Mesendoderm (in vitro differentiated cells): ENCODE data around the gene SF3B1.

ENCODE experiments used
- DNase-seq: peaks from one replicate; pipeline ENCODE4 v3.0.0; 2013
- H2AK5ac ChIP-seq: 2 replicates; pipeline ENCODE4 v1.6.1; 2013; ENCODE audit warnings: low read length, inconsistent platforms
- H2BK120ac ChIP-seq: 2 replicates; pipeline ENCODE4 v1.6.1; 2013; ENCODE audit warnings: low read depth, mild to moderate bottlenecking, low read length, moderate library complexity, mixed read lengths
- H2BK15ac ChIP-seq: replicated peaks from 2 replicates; pipeline ENCODE4 v1.6.1; 2013; ENCODE audit warnings: low read depth, mild to moderate bottlenecking, moderate library complexity
- H2BK5ac ChIP-seq: 2 replicates; pipeline ENCODE4 v1.6.1; 2013; ENCODE audit warnings: low read length, inconsistent platforms
- H3K18ac ChIP-seq: 2 replicates; pipeline ENCODE4 v1.6.1; 2013; ENCODE audit warnings: mild to moderate bottlenecking, low read length, mixed read lengths
- H3K23ac ChIP-seq: one replicate; pipeline ENCODE4 v1.6.1; 2013; ENCODE audit warnings: low read length
- H3K27ac ChIP-seq: 2 replicates; pipeline ENCODE4 v1.5.1; 2013; ENCODE audit warnings: low read depth, mild to moderate bottlenecking, inconsistent platforms, low read length, moderate library complexity
- H3K27me3 ChIP-seq: 2 replicates; pipeline ENCODE4 v1.6.1; 2013; ENCODE audit warnings: low read length, control low read depth, mild to moderate bottlenecking, inconsistent platforms; ENCODE audit not compliant: insufficient read depth, poor library complexity
- H3K36me3 ChIP-seq: 2 replicates; pipeline ENCODE4 v1.6.1; 2013; ENCODE audit warnings: low read length, inconsistent platforms; ENCODE audit not compliant: control insufficient read depth, insufficient read depth
- H3K4ac ChIP-seq: one replicate; pipeline ENCODE4 v1.6.1; 2013; ENCODE audit warnings: low read depth, mild to moderate bottlenecking, low read length, moderate library complexity
- H3K4me1 ChIP-seq: 2 replicates; pipeline ENCODE4 v1.6.1; 2013; ENCODE audit warnings: low read depth, low read length, inconsistent platforms; ENCODE audit not compliant: control insufficient read depth
- H3K4me2 ChIP-seq: 2 replicates; pipeline ENCODE4 v1.6.1; 2013; ENCODE audit warnings: low read length
- H3K4me3 ChIP-seq: 2 replicates; pipeline ENCODE4 v1.5.1; 2013; ENCODE audit warnings: mild to moderate bottlenecking, low read length
- H3K56ac ChIP-seq: one replicate; pipeline ENCODE4 v1.6.1; 2013; ENCODE audit warnings: low read length
- H3K79me1 ChIP-seq: 2 replicates; pipeline ENCODE4 v1.6.1; 2013; ENCODE audit warnings: low read length, inconsistent platforms
- H3K79me2 ChIP-seq: 2 replicates; pipeline ENCODE4 v1.6.1; 2013; ENCODE audit warnings: mild to moderate bottlenecking, low read length; ENCODE audit not compliant: control insufficient read depth, insufficient read depth
- H3K9ac ChIP-seq: 2 replicates; pipeline ENCODE4 v1.6.1; 2013; ENCODE audit warnings: low read length, inconsistent platforms
- H4K5ac ChIP-seq: one replicate; pipeline ENCODE4 v1.6.1; 2013; ENCODE audit warnings: low read length
- H4K8ac ChIP-seq: one replicate; pipeline ENCODE4 v1.6.1; 2013; ENCODE audit warnings: low read depth, mild to moderate bottlenecking, control low read depth, low read length, moderate library complexity
- WGBS: extraction: QIAGEN DNeasy Blood & Tissue Kit; methylation state at CpG from one replicate; pipeline ENCODE4 v1.1.7; 2013; ENCODE audit warnings: low lambda C conversion rate, missing lambda C conversion rate; ENCODE audit not compliant: insufficient coverage; ENCODE audit errors: extremely low coverage; 5-methylcytosine and 5-hydroxymethylcytosine counted together

Gene SF3B1

GRCh38 chr2:197464175-197464574 is 29.3 kb upstream of the SF3B1 start:
- Histone ChIP-seq H3K27ac (no peak overlapping the region), H3K4me3 (no peak overlapping the region), H3K56ac (no peak overlapping the region), H3K4me1 (no peaks in the 10 kb centered on the region), H3K18ac (no peak overlapping the region), H3K27me3 (no peaks in the 10 kb centered on the region), H3K79me1 (no peaks in the 10 kb centered on the region), H2BK5ac (no peak overlapping the region), H4K5ac (no peak overlapping the region), H4K8ac (no peak overlapping the region), H2AK5ac (no peak overlapping the region), H3K79me2 (peaks cover 1% of the 10 kb centered on the region), H3K4ac (no peak overlapping the region), H3K4me2 (no peak overlapping the region), H3K23ac (no peak overlapping the region), H2BK15ac (no peak overlapping the region), H2BK120ac (no peak overlapping the region), H3K36me3 (no peaks in the 10 kb centered on the region), H3K9ac (no peak overlapping the region)
- WGBS: no CpG with 5 or more reads among the region's 1 CpG
- no peak for DNase-seq

- H3K4ac ChIP-seq: no peak overlapping the region
- H3K9ac ChIP-seq: no peak overlapping the region
- no peak overlapping the region for H3K27ac ChIP-seq
- H3K23ac ChIP-seq: no peak overlapping the region
- H3K18ac ChIP-seq: no peak overlapping the region
- H3K79me2 ChIP-seq: peaks cover 12% of the 10 kb centered on the region
- no peak overlapping the region for H4K8ac ChIP-seq
- no peak for DNase-seq
- no peaks in the 10 kb centered on the region for H3K36me3 ChIP-seq
- no peak overlapping the region for H2BK15ac ChIP-seq
- WGBS: no CpG with 5 or more reads among the region's 2 CpGs
- H3K56ac ChIP-seq: no peak overlapping the region
- H3K4me3 ChIP-seq: no peak overlapping the region
- no peak overlapping the region for H4K5ac ChIP-seq
- no peaks in the 10 kb centered on the region for H3K4me1 ChIP-seq
- H3K79me1 ChIP-seq: no peaks in the 10 kb centered on the region
- H2AK5ac ChIP-seq: no peak overlapping the region
- no peak overlapping the region for H3K4me2 ChIP-seq
- H3K27me3 ChIP-seq: no peaks in the 10 kb centered on the region
- H2BK120ac ChIP-seq: no peak overlapping the region
- no peak overlapping the region for H2BK5ac ChIP-seq
Observed at GRCh38 chr2:197461057-197461456, 26.2 kb upstream of the SF3B1 start.

- no peak overlapping the region for H3K4ac ChIP-seq
- no peak overlapping the region for H3K9ac ChIP-seq
- H3K4me3 ChIP-seq: no peak overlapping the region
- H3K18ac ChIP-seq: no peak overlapping the region
- peaks cover 16% of the 10 kb centered on the region for H3K79me2 ChIP-seq
- no peak overlapping the region for H2BK120ac ChIP-seq
- H4K5ac ChIP-seq: no peak overlapping the region
- H2AK5ac ChIP-seq: no peak overlapping the region
- H2BK15ac ChIP-seq: no peak overlapping the region
- WGBS: no CpG with 5 or more reads among the region's 4 CpGs
- no peak overlapping the region for H2BK5ac ChIP-seq
- H3K36me3 ChIP-seq: no peaks in the 10 kb centered on the region
- H3K56ac ChIP-seq: no peak overlapping the region
- H3K23ac ChIP-seq: no peak overlapping the region
- no peaks in the 10 kb centered on the region for H3K27me3 ChIP-seq
- DNase-seq: no peak
- no peaks in the 10 kb centered on the region for H3K4me1 ChIP-seq
- no peak overlapping the region for H4K8ac ChIP-seq
- H3K4me2 ChIP-seq: no peak overlapping the region
- no peak overlapping the region for H3K27ac ChIP-seq
- no peaks in the 10 kb centered on the region for H3K79me1 ChIP-seq
Observed at GRCh38 chr2:197460649-197461048, 25.8 kb upstream of the SF3B1 start.

GRCh38 chr2:197455428-197455827 is 20.6 kb upstream of the SF3B1 start:
- H2AK5ac ChIP-seq: no peak overlapping the region
- H3K4me3 ChIP-seq: no peak overlapping the region
- no peak overlapping the region for H2BK5ac ChIP-seq
- H4K5ac ChIP-seq: no peak overlapping the region
- no peak for DNase-seq
- no peak overlapping the region for H2BK15ac ChIP-seq
- H4K8ac ChIP-seq: no peak overlapping the region
- H3K4me2 ChIP-seq: no peak overlapping the region
- peaks cover 2% of the 10 kb centered on the region for H3K4me1 ChIP-seq
- no peak overlapping the region for H3K9ac ChIP-seq
- no peak overlapping the region for H3K56ac ChIP-seq
- H3K18ac ChIP-seq: no peak overlapping the region
- H3K79me2 ChIP-seq: peaks cover 27% of the 10 kb centered on the region
- no peak overlapping the region for H3K27ac ChIP-seq
- H3K79me1 ChIP-seq: peaks cover 2% of the 10 kb centered on the region
- H3K36me3 ChIP-seq: no peaks in the 10 kb centered on the region
- H3K4ac ChIP-seq: no peak overlapping the region
- no CpG with 5 or more reads among the region's 1 CpG for WGBS
- no peak overlapping the region for H2BK120ac ChIP-seq
- no peaks in the 10 kb centered on the region for H3K27me3 ChIP-seq
- H3K23ac ChIP-seq: no peak overlapping the region

- Histone ChIP-seq H3K9ac (peak overlapping the region; percentile 46), H2AK5ac (no peak overlapping the region), H3K79me1 (peaks cover 2% of the 10 kb centered on the region), H4K8ac (no peak overlapping the region), H3K4me3 (no peak overlapping the region), H2BK15ac (no peak overlapping the region), H4K5ac (no peak overlapping the region), H3K4me2 (peak overlapping the region; percentile 10), H3K18ac (no peak overlapping the region), H3K27ac (no peak overlapping the region), H3K4ac (no peak overlapping the region), H2BK5ac (no peak overlapping the region), H3K79me2 (peaks cover 27% of the 10 kb centered on the region), H3K36me3 (no peaks in the 10 kb centered on the region), H3K4me1 (peaks cover 2% of the 10 kb centered on the region), H3K23ac (no peak overlapping the region), H3K56ac (no peak overlapping the region), H2BK120ac (no peak overlapping the region), H3K27me3 (no peaks in the 10 kb centered on the region)
- no peak for DNase-seq
- WGBS: no CpG with 5 or more reads among the region's 2 CpGs
Observed at GRCh38 chr2:197454923-197455322, 20.1 kb upstream of the SF3B1 start.

GRCh38 chr2:197453914-197454398 is 19.1 kb upstream of the SF3B1 start:
- Histone ChIP-seq H2BK5ac (no peak overlapping the region), H3K23ac (no peak overlapping the region), H3K79me1 (peaks cover 2% of the 10 kb centered on the region), H3K36me3 (no peaks in the 10 kb centered on the region), H3K27me3 (no peaks in the 10 kb centered on the region), H3K4me1 (peaks cover 2% of the 10 kb centered on the region), H2AK5ac (no peak overlapping the region), H3K9ac (peak overlapping the region; percentile 80), H4K8ac (no peak overlapping the region), H3K4me2 (peak overlapping the region; percentile 37), H3K27ac (peak overlapping the region; percentile 77), H3K79me2 (peaks cover 24% of the 10 kb centered on the region), H3K18ac (no peak overlapping the region), H4K5ac (no peak overlapping the region), H3K4ac (peak overlapping the region; percentile 58), H2BK15ac (no peak overlapping the region), H3K4me3 (peak overlapping the region; percentile 74), H2BK120ac (no peak overlapping the region), H3K56ac (peak overlapping the region; percentile 88)
- WGBS: no CpG with 5 or more reads among the region's 11 CpGs
- DNase-seq: peak; percentile 95
